H9 (cell line): Measurements from ENCODE around the gene EIF2AK2. TPM values are rescaled to one million over a fixed set of nuclear protein-coding genes. Genes with fewer than 3 reads are reported as not detected.

ENCODE experiments used
- DNase-seq: peaks from one replicate; pipeline ENCODE4 v3.0.0-alpha.2; 2017
- H2AFZ ChIP-seq: one replicate; pipeline ENCODE4 v1.6.1; 2013; ENCODE audit warnings: mild to moderate bottlenecking, low read length, control low read depth, moderate library complexity
- H2AK5ac ChIP-seq: 2 replicates; pipeline ENCODE4 v1.6.1; 2013; ENCODE audit warnings: low read length, control low read depth, mixed read lengths; ENCODE audit not compliant: insufficient read length
- H2BK120ac ChIP-seq: one replicate; pipeline ENCODE4 v1.6.1; 2013; ENCODE audit warnings: low read depth, mild to moderate bottlenecking, low read length, control low read depth, inconsistent platforms; ENCODE audit not compliant: poor library complexity, severe bottlenecking
- H2BK12ac ChIP-seq: 2 replicates; pipeline ENCODE4 v1.6.1; 2013; ENCODE audit warnings: low read length, control low read depth, mixed read lengths, low read depth; ENCODE audit not compliant: insufficient read length
- H2BK15ac ChIP-seq: 2 replicates; pipeline ENCODE4 v1.6.1; 2013; ENCODE audit warnings: low read depth, low read length, control low read depth
- H2BK20ac ChIP-seq: one replicate; pipeline ENCODE4 v1.6.1; 2013; ENCODE audit warnings: low read depth, mild to moderate bottlenecking, low read length, control low read depth, inconsistent platforms; ENCODE audit not compliant: poor library complexity, severe bottlenecking
- H2BK5ac ChIP-seq: 2 replicates; pipeline ENCODE4 v1.6.1; 2013; ENCODE audit warnings: low read length, control low read depth, mixed read lengths; ENCODE audit not compliant: insufficient read length
- H3K14ac ChIP-seq: 2 replicates; pipeline ENCODE4 v1.6.1; 2013; ENCODE audit warnings: low read length, control low read depth; ENCODE audit not compliant: insufficient read depth
- H3K18ac ChIP-seq: 2 replicates; pipeline ENCODE4 v1.6.1; 2013; ENCODE audit warnings: low read depth, mild to moderate bottlenecking, mixed read lengths, low read length, control low read depth; ENCODE audit not compliant: insufficient read length
- H3K23ac ChIP-seq: 2 replicates; pipeline ENCODE4 v1.6.1; 2013; ENCODE audit warnings: low read length, control low read depth, mixed read lengths, low read depth; ENCODE audit not compliant: insufficient read length
- H3K23me2 ChIP-seq: 2 replicates; pipeline ENCODE4 v1.6.1; 2013; ENCODE audit warnings: low read depth, mild to moderate bottlenecking, mixed read lengths, low read length, control low read depth; ENCODE audit not compliant: insufficient read length, poor library complexity, severe bottlenecking
- H3K27ac ChIP-seq: 2 replicates; pipeline ENCODE4 v1.5.1; 2013; ENCODE audit warnings: low read length, control low read depth, mixed read lengths, low read depth; ENCODE audit not compliant: insufficient read length
- H3K27me3 ChIP-seq: 2 replicates; pipeline ENCODE4 v1.6.1; 2013; ENCODE audit warnings: low read length, control low read depth, inconsistent platforms; ENCODE audit not compliant: insufficient read depth
- H3K4ac ChIP-seq: 2 replicates; pipeline ENCODE4 v1.6.1; 2013; ENCODE audit warnings: low read depth, mild to moderate bottlenecking, control low read depth, inconsistent platforms, low read length, moderate library complexity
- H3K4me1 ChIP-seq: 2 replicates; pipeline ENCODE4 v1.6.1; 2013; ENCODE audit warnings: low read length, control low read depth, inconsistent platforms; ENCODE audit not compliant: insufficient read depth
- H3K4me2 ChIP-seq: 2 replicates; pipeline ENCODE4 v1.6.1; 2013; ENCODE audit warnings: low read length, control low read depth, mixed read lengths; ENCODE audit not compliant: insufficient read length, insufficient read depth
- H3K56ac ChIP-seq: 2 replicates; pipeline ENCODE4 v1.6.1; 2013; ENCODE audit warnings: low read depth, mild to moderate bottlenecking, mixed read lengths, low read length, control low read depth; ENCODE audit not compliant: insufficient read length
- H3K79me1 ChIP-seq: 2 replicates; pipeline ENCODE4 v1.6.1; 2013; ENCODE audit warnings: low read depth, mild to moderate bottlenecking, moderate library complexity, low read length, control low read depth, inconsistent platforms; ENCODE audit not compliant: insufficient read depth, poor library complexity, severe bottlenecking
- H3K79me2 ChIP-seq: 2 replicates; pipeline ENCODE4 v1.6.1; 2013; ENCODE audit warnings: low read length, control low read depth, inconsistent platforms; ENCODE audit not compliant: insufficient read depth
- H3K9ac ChIP-seq: 2 replicates; pipeline ENCODE4 v1.6.1; 2013; ENCODE audit warnings: low read length, control low read depth, mixed read lengths; ENCODE audit not compliant: insufficient read length; ENCODE audit errors: extremely low read depth
- H3K9me3 ChIP-seq: one replicate; pipeline ENCODE4 v1.6.1; 2013; ENCODE audit warnings: low read depth, low read length, inconsistent platforms; ENCODE audit not compliant: control insufficient read depth
- H3T11ph ChIP-seq: one replicate; pipeline ENCODE4 v1.6.1; 2013; ENCODE audit warnings: mild to moderate bottlenecking, low read length, control low read depth, inconsistent platforms
- H4K20me1 ChIP-seq: one replicate; pipeline ENCODE4 v1.6.1; 2013; ENCODE audit not compliant: control insufficient read depth, insufficient read length, insufficient read depth
- H4K5ac ChIP-seq: 2 replicates; pipeline ENCODE4 v1.6.1; 2013; ENCODE audit warnings: low read depth, mild to moderate bottlenecking, mixed read lengths, low read length, control low read depth; ENCODE audit not compliant: insufficient read length
- H4K8ac ChIP-seq: replicated peaks from 2 replicates; pipeline ENCODE4 v1.6.1; 2013; ENCODE audit warnings: low read length, control low read depth, mixed read lengths, low read depth; ENCODE audit not compliant: insufficient read length
- H4K91ac ChIP-seq: 2 replicates; pipeline ENCODE4 v1.6.1; 2013; ENCODE audit warnings: low read depth, mild to moderate bottlenecking, moderate library complexity, mixed read lengths, low read length, control low read depth; ENCODE audit not compliant: insufficient read length
- H3K27ac Mint-ChIP-seq, 3 experiments: 2 replicates in 2 of 3; 3 replicates in 1 of 3; pipeline ENCODE4 v1.8.0; 2020 to 2021; ENCODE audit warnings: mixed read lengths in 3 of 3, mild to moderate bottlenecking in 1 of 3, moderate library complexity in 1 of 3
- H3K27me3 Mint-ChIP-seq: 2 replicates; pipeline ENCODE4 v1.8.0; 2021; ENCODE audit warnings: low read depth, mild to moderate bottlenecking, moderate library complexity, mixed read lengths
- H3K36me3 Mint-ChIP-seq, 3 experiments: 2 replicates in 2 of 3; 3 replicates in 1 of 3; pipeline ENCODE4 v1.8.0; 2020 to 2021; ENCODE audit warnings: low read depth in 3 of 3, mixed read lengths in 3 of 3; ENCODE audit not compliant: insufficient read depth in 1 of 3
- H3K4me1 Mint-ChIP-seq, 2 experiments: 2 replicates each; pipeline ENCODE4 v1.8.0; 2020; ENCODE audit warnings: mixed read lengths in 2 of 2
- H3K4me3 Mint-ChIP-seq, 2 experiments: 2 replicates in 1 of 2; 3 replicates in 1 of 2; pipeline ENCODE4 v1.8.0; 2020 to 2021; ENCODE audit warnings: mild to moderate bottlenecking in 2 of 2, mixed read lengths in 2 of 2, moderate library complexity in 1 of 2
- H3K9me3 Mint-ChIP-seq, 2 experiments: 2 replicates in 1 of 2; 3 replicates in 1 of 2; pipeline ENCODE4 v1.8.0; 2020; ENCODE audit warnings: mild to moderate bottlenecking in 2 of 2, mixed read lengths in 2 of 2, moderate library complexity in 1 of 2
- WGBS: extraction: QIAGEN DNeasy Blood & Tissue Kit; methylation state at CpG from one replicate; pipeline ENCODE4 v1.1.7; 2013; ENCODE audit warnings: missing lambda C conversion rate, low lambda C conversion rate, mixed read lengths; ENCODE audit not compliant: insufficient read length; ENCODE audit errors: extremely low coverage; 5-methylcytosine and 5-hydroxymethylcytosine counted together
- total RNA-seq: library from RNA; stranded (reverse); gene quantifications from 2 replicates; pipeline ENCODE4 v1.2.1, GENCODE V29; 2021
- TF ChIP-seq, protein P1 (sequence below): fragments of 200-600 bp; sonication (generic); conservative IDR thresholded peaks from 3 replicates; pipeline ENCODE4 v1.8.0; 2021; ENCODE audit warnings: antibody characterized with exemption, mild to moderate bottlenecking

Gene EIF2AK2
- total RNA-seq, 1 experiment from 2014 or later: 55.7 TPM

DNA sequence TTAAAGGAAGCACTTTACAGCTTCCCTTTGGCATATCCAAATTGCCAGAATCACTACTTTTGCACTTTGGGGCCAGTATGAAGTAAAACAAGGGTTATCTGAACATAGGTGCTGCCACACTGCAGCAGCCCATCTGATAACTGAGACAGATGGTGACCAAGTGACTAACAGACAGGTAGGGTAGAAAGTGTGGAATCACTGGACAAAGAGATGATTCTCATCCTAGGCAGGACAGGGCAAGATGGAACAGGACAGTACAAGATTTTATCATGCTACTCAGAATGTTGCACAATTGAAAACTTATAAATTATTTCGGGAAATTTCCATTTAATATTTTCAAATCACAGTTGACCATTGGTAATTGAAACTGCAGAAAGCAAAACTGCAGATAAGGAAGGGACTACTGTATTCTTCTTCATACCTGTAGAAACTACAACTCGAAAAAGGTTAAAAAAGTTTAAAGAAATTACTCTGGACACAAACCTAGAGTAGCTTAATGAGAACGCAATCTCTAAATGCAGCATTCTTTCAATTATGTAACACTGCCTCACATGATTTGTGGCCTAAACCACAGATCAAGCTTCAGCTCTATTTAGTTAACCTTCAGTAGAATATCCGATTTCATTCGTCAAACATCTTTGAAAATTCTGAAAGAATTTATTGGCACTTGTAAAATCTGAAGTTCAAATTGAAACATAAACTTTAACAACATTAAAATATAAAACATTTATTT lies 104.0 kb downstream of the EIF2AK2 start:
- H3K14ac ChIP-seq: no peak overlapping the region
- no CpG with 5 or more reads among the region's 5 CpGs for WGBS
- H3K79me1 ChIP-seq: no peaks in the 10 kb centered on the region
- H3K4ac ChIP-seq: no peak overlapping the region
- H4K8ac ChIP-seq: no peak overlapping the region
- H3K27me3 Mint-ChIP-seq: no peaks in the 10 kb centered on the region
- H3K79me2 ChIP-seq: no peaks in the 10 kb centered on the region
- H4K91ac ChIP-seq: no peak overlapping the region
- H4K5ac ChIP-seq: no peak overlapping the region
- H2BK120ac ChIP-seq: no peak overlapping the region
- H2AFZ ChIP-seq: no peak overlapping the region
- TF ChIP-seq, protein P1, sequence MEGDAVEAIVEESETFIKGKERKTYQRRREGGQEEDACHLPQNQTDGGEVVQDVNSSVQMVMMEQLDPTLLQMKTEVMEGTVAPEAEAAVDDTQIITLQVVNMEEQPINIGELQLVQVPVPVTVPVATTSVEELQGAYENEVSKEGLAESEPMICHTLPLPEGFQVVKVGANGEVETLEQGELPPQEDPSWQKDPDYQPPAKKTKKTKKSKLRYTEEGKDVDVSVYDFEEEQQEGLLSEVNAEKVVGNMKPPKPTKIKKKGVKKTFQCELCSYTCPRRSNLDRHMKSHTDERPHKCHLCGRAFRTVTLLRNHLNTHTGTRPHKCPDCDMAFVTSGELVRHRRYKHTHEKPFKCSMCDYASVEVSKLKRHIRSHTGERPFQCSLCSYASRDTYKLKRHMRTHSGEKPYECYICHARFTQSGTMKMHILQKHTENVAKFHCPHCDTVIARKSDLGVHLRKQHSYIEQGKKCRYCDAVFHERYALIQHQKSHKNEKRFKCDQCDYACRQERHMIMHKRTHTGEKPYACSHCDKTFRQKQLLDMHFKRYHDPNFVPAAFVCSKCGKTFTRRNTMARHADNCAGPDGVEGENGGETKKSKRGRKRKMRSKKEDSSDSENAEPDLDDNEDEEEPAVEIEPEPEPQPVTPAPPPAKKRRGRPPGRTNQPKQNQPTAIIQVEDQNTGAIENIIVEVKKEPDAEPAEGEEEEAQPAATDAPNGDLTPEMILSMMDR: no peak
- H3K56ac ChIP-seq: no peak overlapping the region
- H3K36me3 Mint-ChIP-seq: peaks cover 0 to 27% (median 18%) of the 10 kb centered on the region in 3 experiments; a peak in 5 of 7 replicates
- H3K9me3 ChIP-seq: no peaks in the 10 kb centered on the region
- H2BK5ac ChIP-seq: no peak overlapping the region
- H3T11ph ChIP-seq: no peak overlapping the region
- no peaks in the 10 kb centered on the region for H4K20me1 ChIP-seq
- no peaks in the 10 kb centered on the region for H3K9me3 Mint-ChIP-seq
- no peaks in the 10 kb centered on the region for H3K27me3 ChIP-seq
- H3K9ac ChIP-seq: no peak overlapping the region
- no peak overlapping the region for H3K27ac ChIP-seq
- H3K4me1 Mint-ChIP-seq: no peaks in the 10 kb centered on the region
- no peaks in the 10 kb centered on the region for H3K4me1 ChIP-seq
- H3K23me2 ChIP-seq: no peaks in the 10 kb centered on the region
- no peak overlapping the region for H2BK12ac ChIP-seq
- H3K18ac ChIP-seq: no peak overlapping the region
- no peak overlapping the region for H2BK20ac ChIP-seq
- no peak for DNase-seq
- no peak overlapping the region for H3K27ac Mint-ChIP-seq
- no peak overlapping the region for H3K23ac ChIP-seq
- H2BK15ac ChIP-seq: no peak overlapping the region
- H2AK5ac ChIP-seq: no peak overlapping the region
- H3K4me3 Mint-ChIP-seq: no peak overlapping the region
- H3K4me2 ChIP-seq: no peak overlapping the region

Other genes with a start within 250 kb of the EIF2AK2 start
- gene STRN, start 190.4 kb downstream of the EIF2AK2 start, total RNA-seq: 31.4 and 31.7 TPM in 2 replicates
- gene HEATR5B, start 72.6 kb downstream of the EIF2AK2 start, total RNA-seq: 12.2 and 14.0 TPM in 2 replicates
- gene GPATCH11, start 72.5 kb downstream of the EIF2AK2 start, total RNA-seq: 2.9 and 3.1 TPM in 2 replicates
- gene SULT6B1, start 31.7 kb upstream of the EIF2AK2 start, total RNA-seq: not detected in 2 replicates
- 0.64 and 1.5 TPM in 2 replicates for gene CEBPZOS, start 39.5 kb upstream of the EIF2AK2 start, total RNA-seq
- 252 and 281 TPM in 2 replicates for gene CEBPZ, start 74.6 kb upstream of the EIF2AK2 start, total RNA-seq
- 103 and 108 TPM in 2 replicates for gene NDUFAF7, start 74.7 kb upstream of the EIF2AK2 start, total RNA-seq
- 63.3 and 63.8 TPM in 2 replicates for gene PRKD3, start 167.9 kb upstream of the EIF2AK2 start, total RNA-seq
- not detected in 2 replicates for gene QPCT, start 187.7 kb upstream of the EIF2AK2 start, total RNA-seq